ENCODE data around the gene TAS2R20.

TAS2R20 gene

GRCh38 chr12:11014234-11014633 lies 16.1 kb upstream of the TAS2R20 start:
- H3K79me2 ChIP-seq (ENCODE audit: control insufficient read depth, low read length), result no peaks in the 10 kb centered on the region
- no peaks in the 10 kb centered on the region for H3K27me3 ChIP-seq (ENCODE audit: control insufficient read depth, low read length)
- H3K27ac ChIP-seq (ENCODE audit: low read depth, low read length), result no peak overlapping the region
- no peaks in the 10 kb centered on the region for H3F3A ChIP-seq (ENCODE audit: control insufficient read depth, insufficient read depth)
- TF ChIP-seq EZH2phosphoT487 (IDR thresholded peaks at IDR 0.05; ENCODE audit: borderline replicate concordance, low read length) (no peak), CTCF (IDR thresholded peaks at IDR 0.05; ENCODE audit: low read depth, low read length, poor library complexity, severe bottlenecking) (no peak)
- no peaks in the 10 kb centered on the region for H3K9me3 ChIP-seq (ENCODE audit: control insufficient read depth, insufficient read depth, low read length)
- no peaks in the 10 kb centered on the region for H3K4me1 ChIP-seq (ENCODE audit: control insufficient read depth, low read length)
- no peaks in the 10 kb centered on the region for H3K36me3 ChIP-seq (ENCODE audit: control insufficient read depth, low read length)
- H3K4me3 ChIP-seq (ENCODE audit: low read length), result no peak overlapping the region
- H3K4me2 ChIP-seq (ENCODE audit: low read length), result no peak overlapping the region
- H3K9me2 ChIP-seq (replicated peaks; ENCODE audit: control insufficient read depth, low read length), result no peaks in the 10 kb centered on the region
- H4K20me1 ChIP-seq (ENCODE audit: control insufficient read depth, insufficient read depth, low read depth, low read length), result no peaks in the 10 kb centered on the region

GRCh38 chr12:11007608-11008007 lies 9.5 kb upstream of the TAS2R20 start:
- Histone ChIP-seq H3K27me3 (ENCODE audit: control insufficient read depth, low read length) (no peaks in the 10 kb centered on the region), H3F3A (ENCODE audit: control insufficient read depth, insufficient read depth) (no peaks in the 10 kb centered on the region), H4K20me1 (ENCODE audit: control insufficient read depth, insufficient read depth, low read depth, low read length) (no peaks in the 10 kb centered on the region), H3K4me1 (ENCODE audit: control insufficient read depth, low read length) (no peaks in the 10 kb centered on the region), H3K4me3 (ENCODE audit: low read length) (no peak overlapping the region), H3K9me2 (replicated peaks; ENCODE audit: control insufficient read depth, low read length) (no peaks in the 10 kb centered on the region), H3K79me2 (ENCODE audit: control insufficient read depth, low read length) (no peaks in the 10 kb centered on the region), H3K27ac (ENCODE audit: low read depth, low read length) (no peak overlapping the region), H3K4me2 (ENCODE audit: low read length) (no peak overlapping the region), H3K9me3 (ENCODE audit: control insufficient read depth, insufficient read depth, low read length) (no peaks in the 10 kb centered on the region), H3K36me3 (ENCODE audit: control insufficient read depth, low read length) (no peaks in the 10 kb centered on the region)
- TF ChIP-seq EZH2phosphoT487 (IDR thresholded peaks at IDR 0.05; ENCODE audit: borderline replicate concordance, low read length) (no peak), CTCF (IDR thresholded peaks at IDR 0.05; ENCODE audit: low read depth, low read length, poor library complexity, severe bottlenecking) (no peak)

GRCh38 chr12:10994307-10994706 lies 3.8 kb downstream of the TAS2R20 start:
- Histone ChIP-seq H3K4me3 (ENCODE audit: low read length) (no peak overlapping the region), H3K36me3 (ENCODE audit: control insufficient read depth, low read length) (no peaks in the 10 kb centered on the region), H3K27me3 (ENCODE audit: control insufficient read depth, low read length) (no peaks in the 10 kb centered on the region), H4K20me1 (ENCODE audit: control insufficient read depth, insufficient read depth, low read depth, low read length) (no peaks in the 10 kb centered on the region), H3K27ac (ENCODE audit: low read depth, low read length) (no peak overlapping the region), H3K79me2 (ENCODE audit: control insufficient read depth, low read length) (no peaks in the 10 kb centered on the region), H3K9me3 (ENCODE audit: control insufficient read depth, insufficient read depth, low read length) (no peaks in the 10 kb centered on the region), H3K9me2 (replicated peaks; ENCODE audit: control insufficient read depth, low read length) (no peaks in the 10 kb centered on the region), H3K4me1 (ENCODE audit: control insufficient read depth, low read length) (no peaks in the 10 kb centered on the region), H3K4me2 (ENCODE audit: low read length) (no peak overlapping the region), H3F3A (ENCODE audit: control insufficient read depth, insufficient read depth) (no peaks in the 10 kb centered on the region)
- no peak for TF ChIP-seq EZH2phosphoT487 (IDR thresholded peaks at IDR 0.05; ENCODE audit: borderline replicate concordance, low read length)
- no peak for TF ChIP-seq CTCF (IDR thresholded peaks at IDR 0.05; ENCODE audit: low read depth, low read length, poor library complexity, severe bottlenecking)

GRCh38 chr12:10989107-10989506 lies 9.0 kb downstream of the TAS2R20 start:
- no peaks in the 10 kb centered on the region for H3K4me1 ChIP-seq (ENCODE audit: control insufficient read depth, low read length)
- H3K9me3 ChIP-seq (ENCODE audit: control insufficient read depth, insufficient read depth, low read length), result no peaks in the 10 kb centered on the region
- no peaks in the 10 kb centered on the region for H3K79me2 ChIP-seq (ENCODE audit: control insufficient read depth, low read length)
- no peaks in the 10 kb centered on the region for H3K9me2 ChIP-seq (replicated peaks; ENCODE audit: control insufficient read depth, low read length)
- H4K20me1 ChIP-seq (ENCODE audit: control insufficient read depth, insufficient read depth, low read depth, low read length), result no peaks in the 10 kb centered on the region
- no peak overlapping the region for H3K27ac ChIP-seq (ENCODE audit: low read depth, low read length)
- no peak overlapping the region for H3K4me3 ChIP-seq (ENCODE audit: low read length)
- H3F3A ChIP-seq (ENCODE audit: control insufficient read depth, insufficient read depth), result no peaks in the 10 kb centered on the region
- TF ChIP-seq CTCF (IDR thresholded peaks at IDR 0.05; ENCODE audit: low read depth, low read length, poor library complexity, severe bottlenecking) (no peak), EZH2phosphoT487 (IDR thresholded peaks at IDR 0.05; ENCODE audit: borderline replicate concordance, low read length) (no peak)
- H3K4me2 ChIP-seq (ENCODE audit: low read length), result no peak overlapping the region
- H3K36me3 ChIP-seq (ENCODE audit: control insufficient read depth, low read length), result no peaks in the 10 kb centered on the region
- no peaks in the 10 kb centered on the region for H3K27me3 ChIP-seq (ENCODE audit: control insufficient read depth, low read length)
